Gastroesophageal sphincter (tissue), 3 donors: ENCODE data around the gene RPRML.

Source experiments
- CTCF ChIP-seq, 4 experiments: fragments of 200-600 bp in 2 of 4; fragments of 450-650 bp in 2 of 4; sonication (generic) in 1 of 4; IDR thresholded peaks; one replicate each; pipeline ENCODE4 v1.5.1; 2017 to 2019; ENCODE audit warnings: antibody characterized with exemption in 4 of 4, mild to moderate bottlenecking in 2 of 4, moderate library complexity in 2 of 4
- POLR2A ChIP-seq, 2 donors: fragments of 450-650 bp; IDR thresholded peaks; one replicate each; pipeline ENCODE4 v1.6.1; 2017; ENCODE audit warnings: antibody characterized with exemption in 2 of 2, mild to moderate bottlenecking in 2 of 2, moderate library complexity in 1 of 2
- POLR2AphosphoS5 ChIP-seq: sonication (generic); formaldehyde crosslinking; IDR thresholded peaks from one replicate; pipeline ENCODE4 v1.6.1; 2017; ENCODE audit warnings: antibody characterized with exemption

GRCh38 chr17:46928467-46929261 is 50.4 kb downstream of the RPRML start:
- TF ChIP-seq CTCF (IDR thresholded peaks at IDR 0.05) = no peak
- no peak for TF ChIP-seq POLR2AphosphoS5
- TF ChIP-seq POLR2A (IDR thresholded peaks at IDR 0.05) = no peak
